H1 (cell line): ENCODE results near the gene MAJIN. TPM values are rescaled to one million over a fixed set of nuclear protein-coding genes. Genes with fewer than 3 reads are reported as not detected.

Experiments
- CTCF ChIA-PET: fragments of 300-600 bp; sonication (Branson Sonifier 250); formaldehyde crosslinking; loops from one replicate; lab custom pipeline; 2021; ENCODE audit not compliant: partially characterized antibody; lab: Charles Lee
- POLR2A ChIA-PET: fragments of 300-600 bp; sonication (Branson Sonifier 250); formaldehyde crosslinking; loops from one replicate; lab custom pipeline; 2021; ENCODE audit warnings: inconsistent platforms; ENCODE audit not compliant: partially characterized antibody; lab: Charles Lee
- DNase-seq, 2 experiments: peaks; one replicate each; pipeline versions ENCODE4 v3.0.0 to v3.0.0-alpha.2; 2010 to 2022; ENCODE audit warnings: low spot score in 2 of 2, low read depth in 1 of 2, mixed read lengths in 1 of 2
- FAIRE-seq: peaks from 2 replicates; lab custom pipeline; 2011; peaks lifted over from hg19 to GRCh38; lab: Jason Lieb, UNC
- H2AFZ ChIP-seq: 2 replicates; pipeline ENCODE4 v1.8.1; 2012; ENCODE audit warnings: low read length, inconsistent platforms
- H2AK5ac ChIP-seq: 2 replicates; pipeline ENCODE4 v1.6.1; 2013; ENCODE audit warnings: low read depth, low read length
- H2BK120ac ChIP-seq: replicated peaks from 2 replicates; pipeline ENCODE3; 2013; ENCODE audit warnings: low read depth, low read length, inconsistent platforms
- H2BK12ac ChIP-seq: 2 replicates; pipeline ENCODE4 v1.6.1; 2013; ENCODE audit warnings: low read depth, low read length
- H2BK15ac ChIP-seq: 2 replicates; pipeline ENCODE4 v1.6.1; 2013; ENCODE audit warnings: low read length
- H2BK20ac ChIP-seq: 2 replicates; pipeline ENCODE4 v1.6.1; 2013; ENCODE audit warnings: low read length
- H2BK5ac ChIP-seq: 2 replicates; pipeline ENCODE4 v1.6.1; 2013; ENCODE audit warnings: low read depth, low read length
- H3K14ac ChIP-seq: 2 replicates; pipeline ENCODE4 v1.6.1; 2013; ENCODE audit warnings: inconsistent platforms; ENCODE audit not compliant: insufficient read length
- H3K18ac ChIP-seq: 2 replicates; pipeline ENCODE4 v1.6.1; 2013; ENCODE audit warnings: low read length; ENCODE audit errors: extremely low read depth
- H3K23ac ChIP-seq: 2 replicates; pipeline ENCODE4 v1.6.1; 2013; ENCODE audit warnings: inconsistent platforms; ENCODE audit not compliant: insufficient read length
- H3K23me2 ChIP-seq: 2 replicates; pipeline ENCODE4 v1.6.1; 2013; ENCODE audit warnings: low read depth, low read length
- H3K27ac ChIP-seq: 2 replicates; pipeline ENCODE4 v1.6.1; 2011; ENCODE audit warnings: low read depth, low read length, inconsistent platforms
- H3K27me3 ChIP-seq, 4 experiments: replicated peaks in 1 of 4; 1 replicate in 1 of 4; 2 replicates in 3 of 4; pipeline versions ENCODE4 v1.6.1 to v1.8.1; 2011 to 2013; ENCODE audit warnings: low read length in 3 of 4, mild to moderate bottlenecking in 3 of 4, inconsistent platforms in 2 of 4, mixed read lengths in 2 of 4, moderate library complexity in 1 of 4; ENCODE audit not compliant: control insufficient read depth in 3 of 4, insufficient read depth in 3 of 4; ENCODE audit errors: extremely low read depth in 1 of 4
- H3K36me3 ChIP-seq, 4 experiments: 2 replicates each; pipeline versions ENCODE4 v1.6.1 to v1.8.1; 2011 to 2013; ENCODE audit warnings: mild to moderate bottlenecking in 4 of 4, low read length in 3 of 4, moderate library complexity in 2 of 4, control low read depth in 1 of 4, inconsistent platforms in 1 of 4; ENCODE audit not compliant: insufficient read depth in 4 of 4, control insufficient read depth in 2 of 4
- H3K4ac ChIP-seq: replicated peaks from 2 replicates; pipeline ENCODE3; 2013; ENCODE audit warnings: low read length, low read depth, mixed read lengths, inconsistent platforms; ENCODE audit not compliant: insufficient read length
- H3K4me1 ChIP-seq, 4 experiments: replicated peaks in 1 of 4; 1 replicate in 1 of 4; 2 replicates in 3 of 4; pipeline versions ENCODE4 v1.6.1 to v1.8.1; 2011 to 2013; ENCODE audit warnings: low read length in 3 of 4, inconsistent platforms in 2 of 4, mixed read lengths in 1 of 4; ENCODE audit not compliant: insufficient read depth in 4 of 4, control insufficient read depth in 3 of 4
- H3K4me2 ChIP-seq, 2 experiments: 2 replicates each; pipeline versions ENCODE4 v1.6.1 to v1.8.1; 2011 to 2013; ENCODE audit warnings: low read depth in 2 of 2, low read length in 2 of 2, control low read depth in 1 of 2, inconsistent platforms in 1 of 2, mild to moderate bottlenecking in 1 of 2; ENCODE audit not compliant: insufficient read depth in 1 of 2
- H3K4me3 ChIP-seq, 4 experiments: fragments of 200-600, 300-600 bp in 1 of 4; sonication (generic), shearing (Covaris generic), sonication (Bioruptor Twin) in 1 of 4; 2 replicates each; pipeline versions ENCODE4 v1.5.1 to v1.8.1; 2011 to 2016; ENCODE audit warnings: low read length in 4 of 4, low read depth in 3 of 4, control low read depth in 2 of 4, inconsistent platforms in 2 of 4, mild to moderate bottlenecking in 2 of 4, mixed read lengths in 1 of 4, moderate library complexity in 1 of 4; ENCODE audit not compliant: insufficient read depth in 2 of 4; ENCODE audit errors: extremely low read depth in 1 of 4
- H3K56ac ChIP-seq: replicated peaks from 2 replicates; pipeline ENCODE3; 2013; ENCODE audit warnings: low read depth, mild to moderate bottlenecking, mixed read lengths, low read length, inconsistent platforms; ENCODE audit not compliant: insufficient read length
- H3K79me1 ChIP-seq: 2 replicates; pipeline ENCODE4 v1.6.1; 2013; ENCODE audit warnings: low read depth, low read length, control low read depth
- H3K79me2 ChIP-seq, 2 experiments: 2 replicates each; pipeline versions ENCODE4 v1.6.1 to v1.8.1; 2012 to 2013; ENCODE audit warnings: low read length in 2 of 2, mild to moderate bottlenecking in 2 of 2, inconsistent platforms in 1 of 2; ENCODE audit not compliant: insufficient read depth in 2 of 2, control insufficient read depth in 1 of 2
- H3K9ac ChIP-seq, 4 experiments: replicated peaks in 1 of 4; 1 replicate in 1 of 4; 2 replicates in 3 of 4; pipeline versions ENCODE4 v1.6.1 to v1.8.1; 2011 to 2013; ENCODE audit warnings: low read depth in 3 of 4, low read length in 3 of 4, control low read depth in 2 of 4, mild to moderate bottlenecking in 2 of 4, moderate library complexity in 2 of 4, inconsistent platforms in 1 of 4; ENCODE audit errors: extremely low read depth in 1 of 4
- H3K9me3 ChIP-seq, 2 experiments: 2 replicates each; pipeline versions ENCODE4 v1.6.1 to v1.8.1; 2012 to 2013; ENCODE audit warnings: mild to moderate bottlenecking in 2 of 2, moderate library complexity in 2 of 2, control low read depth in 1 of 2, inconsistent platforms in 1 of 2, low read depth in 1 of 2, low read length in 1 of 2, mixed read lengths in 1 of 2; ENCODE audit not compliant: insufficient read depth in 2 of 2
- H4K20me1 ChIP-seq, 2 experiments: replicated peaks in 1 of 2; 2 replicates each; pipeline versions ENCODE3 to v1.8.1; 2011 to 2013; ENCODE audit warnings: inconsistent platforms in 2 of 2, low read length in 2 of 2, mild to moderate bottlenecking in 1 of 2; ENCODE audit not compliant: insufficient read depth in 2 of 2, control insufficient read depth in 1 of 2
- H4K5ac ChIP-seq: 2 replicates; pipeline ENCODE4 v1.6.1; 2013; ENCODE audit warnings: low read length, low read depth, mixed read lengths, inconsistent platforms; ENCODE audit not compliant: insufficient read length
- H4K8ac ChIP-seq: 2 replicates; pipeline ENCODE4 v1.8.0; 2013; ENCODE audit warnings: mild to moderate bottlenecking, moderate library complexity, low read length, inconsistent platforms; ENCODE audit not compliant: insufficient read depth; ENCODE audit errors: extremely low read depth
- H4K91ac ChIP-seq: replicated peaks from 2 replicates; pipeline ENCODE3; 2013; ENCODE audit warnings: low read length, mixed read lengths, inconsistent platforms; ENCODE audit not compliant: insufficient read length
- CHD1 ChIP-seq: IDR thresholded peaks from 2 replicates; pipeline ENCODE4 v1.6.1; 2012; ENCODE audit warnings: low read depth, low read length, improper control_type of control experiment
- HDAC2 ChIP-seq, 2 experiments: fragments of 300-600 bp in 1 of 2; sonication (generic) in 1 of 2; IDR thresholded peaks; 2 replicates each; pipeline ENCODE4 v1.6.1; 2011 to 2012; ENCODE audit warnings: low read depth in 2 of 2, low read length in 2 of 2, mild to moderate bottlenecking in 2 of 2, moderate library complexity in 2 of 2, borderline replicate concordance in 1 of 2, inconsistent platforms in 1 of 2
- HDAC6 ChIP-seq: IDR thresholded peaks from one replicate; pipeline ENCODE4 v1.7.1; 2012; ENCODE audit warnings: low read depth, mild to moderate bottlenecking, inconsistent platforms, low read length, moderate library complexity
- KDM1A ChIP-seq: fragments of 200-600, 300-600 bp; sonication (generic); IDR thresholded peaks from 2 replicates; pipeline ENCODE4 v1.7.1; 2016; ENCODE audit warnings: mild to moderate bottlenecking, low read length, borderline replicate concordance
- NRF1 ChIP-seq: IDR thresholded peaks from 2 replicates; pipeline ENCODE4 v1.6.1; 2011; ENCODE audit warnings: mild to moderate bottlenecking, low read depth, low read length, improper control_type of control experiment
- PHF8 ChIP-seq: fragments of 200-600 bp; sonication (generic); conservative IDR thresholded peaks from 2 replicates; pipeline ENCODE4 v1.7.1; 2012; ENCODE audit warnings: low read depth, mild to moderate bottlenecking, inconsistent platforms, low read length, moderate library complexity
- RNF2 ChIP-seq: fragments of 200-900, 300-1000 bp; sonication (generic); IDR thresholded peaks from 2 replicates; pipeline ENCODE4 v1.7.1; 2016; ENCODE audit warnings: borderline replicate concordance, low read depth, mild to moderate bottlenecking, antibody characterized with exemption, low read length; ENCODE audit not compliant: poor library complexity, severe bottlenecking; ENCODE audit errors: missing control alignments
- SP2 ChIP-seq: IDR thresholded peaks from 2 replicates; pipeline ENCODE4 v1.6.1; 2012; ENCODE audit warnings: mild to moderate bottlenecking, low read length, inconsistent platforms
- SP4 ChIP-seq: IDR thresholded peaks from 2 replicates; pipeline ENCODE4 v1.6.1; 2012; ENCODE audit warnings: low read length, inconsistent platforms
- TCF12 ChIP-seq: IDR thresholded peaks from 2 replicates; pipeline ENCODE4 v1.6.1; 2011; ENCODE audit warnings: low read depth, mild to moderate bottlenecking, low read length
- USF2 ChIP-seq: IDR thresholded peaks from 2 replicates; pipeline ENCODE4 v1.6.1; 2011; ENCODE audit warnings: low read length, improper control_type of control experiment
- WGBS, 2 experiments: shearing (Covaris generic) in 1 of 2; methylation state at CpG; one replicate each; pipeline versions ENCODE4 v1.1.6 to v1.1.7; 2013 to 2015; ENCODE audit warnings: low lambda C conversion rate in 2 of 2, mixed read lengths in 2 of 2, inconsistent platforms in 1 of 2, low coverage in 1 of 2, missing lambda C conversion rate in 1 of 2; ENCODE audit not compliant: insufficient replicate concordance in 2 of 2, insufficient coverage in 1 of 2, insufficient read length in 1 of 2; ENCODE audit errors: extremely low coverage in 1 of 2, missing lambda C conversion rate in 1 of 2; 5-methylcytosine and 5-hydroxymethylcytosine counted together
- polyA plus RNA-seq, 7 experiments: library from polyadenylated mRNA; depleted of rRNA in 3 of 7; stranded (reverse) in 5 of 7; unstranded in 2 of 7; fragments of >200 nt in 5 of 7; fragments of 200-250 nt in 2 of 7; gene quantifications; 1 replicate in 5 of 7; 2 replicates in 1 of 7; 4 replicates in 1 of 7; pipeline versions ENCODE4 v1.2.1 to v1.2.3, GENCODE V29; 2011 to 2013; ENCODE audit warnings: missing spikeins in 2 of 7, mixed read lengths in 2 of 7
- total RNA-seq: library from RNA; stranded (reverse); fragmentation: NEBNext Ultra II Directional; extraction: Animal tissue kit (Norgen Biotek cat#: 25700); gene quantifications from 2 replicates; pipeline ENCODE4 v1.2.1, GENCODE V29; 2021
- TF ChIP-seq, protein P1 (sequence below): IDR thresholded peaks from 2 replicates; pipeline ENCODE4 v1.6.1; 2011; ENCODE audit warnings: low read depth, mild to moderate bottlenecking, low read length; ENCODE audit not compliant: insufficient read depth

MAJIN gene
- total and polyA plus RNA-seq, 2 of the 8 experiments (the other 6 are each of a cell fraction or from before 2014, with no cell fraction given) = not detected

- H2BK120ac ChIP-seq = no peak overlapping the region
- H3K23ac ChIP-seq = no peak overlapping the region
- H3K4me1 ChIP-seq = no peaks in the 10 kb centered on the region
- no peak overlapping the region for H4K91ac ChIP-seq
- H3K4me2 ChIP-seq = no peak overlapping the region
- H3K36me3 ChIP-seq = peaks cover 3 to 28% (median 18%) of the 10 kb centered on the region in 4 experiments; a peak in 6 of 8 replicates
- no peak overlapping the region for H3K9ac ChIP-seq
- H4K20me1 ChIP-seq = peaks cover 3 to 8% of the 10 kb centered on the region in 2 experiments
- DNase-seq = no peak
- no peak overlapping the region for H3K4me3 ChIP-seq
- no peak for FAIRE-seq
- H3K4ac ChIP-seq = no peak overlapping the region
- no peak overlapping the region for H3K14ac ChIP-seq
- no peak overlapping the region for H2BK20ac ChIP-seq
- WGBS, 2 experiments = 97% methylated on average over 7 of the region's 7 CpGs; no CpG with 5 or more reads in 1 of the 2 experiments
- no peaks in the 10 kb centered on the region for H3K27me3 ChIP-seq
- no peak overlapping the region for H2BK5ac ChIP-seq
- H2AK5ac ChIP-seq = no peak overlapping the region
- H3K79me2 ChIP-seq = peaks cover 0 to 10% of the 10 kb centered on the region in 2 experiments; a peak in 1 of 4 replicates
- H3K9me3 ChIP-seq = no peaks in the 10 kb centered on the region
- H4K8ac ChIP-seq = no peak overlapping the region
- ChIA-PET CTCF (interaction anchor here (2.1 kb wide), 1 partner anchor 172 kb away, joined by 4 read pairs; no protein-coding TSS in a partner anchor), POLR2A (no interaction called here)
- H3K23me2 ChIP-seq = no peaks in the 10 kb centered on the region
- no peak overlapping the region for H3K27ac ChIP-seq
- H2BK12ac ChIP-seq = no peak overlapping the region
- H3K79me1 ChIP-seq = no peaks in the 10 kb centered on the region
- H4K5ac ChIP-seq = no peak overlapping the region
- H2BK15ac ChIP-seq = no peak overlapping the region
- no peak overlapping the region for H3K56ac ChIP-seq
- no peak overlapping the region for H3K18ac ChIP-seq
- H2AFZ ChIP-seq = no peak overlapping the region
- TF ChIP-seq SP4 = no peak
- TF ChIP-seq HDAC2 (IDR thresholded peaks at IDR 0.05; ENCODE audit: borderline replicate concordance in 1 of 2, low read depth in 2 of 2, low read length in 2 of 2) = no peak
- TF ChIP-seq KDM1A = no peak
- TF ChIP-seq, protein P1, sequence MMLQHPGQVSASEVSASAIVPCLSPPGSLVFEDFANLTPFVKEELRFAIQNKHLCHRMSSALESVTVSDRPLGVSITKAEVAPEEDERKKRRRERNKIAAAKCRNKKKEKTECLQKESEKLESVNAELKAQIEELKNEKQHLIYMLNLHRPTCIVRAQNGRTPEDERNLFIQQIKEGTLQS = no peak
- TF ChIP-seq PHF8 = no peak
- TF ChIP-seq SP2 = no peak
- no peak for TF ChIP-seq CHD1
- no peak for TF ChIP-seq RNF2
- TF ChIP-seq NRF1 = no peak
- TF ChIP-seq TCF12 = no peak
- TF ChIP-seq USF2 = no peak
- no peak for TF ChIP-seq HDAC6
Observed at GRCh38 chr11:65019824-65020223, 47.9 kb upstream of the MAJIN start.
